HCT116 (cell line): Measurements from ENCODE around the gene LDB2. TPM values are rescaled to one million over a fixed set of nuclear protein-coding genes. Genes with fewer than 3 reads are reported as not detected.

ENCODE experiments used
- ATAC-seq: fragments of 200-7000 bp; cut with Tn5 transposase; 2 replicates; pipeline ENCODE4 v1.9.1; 2020; ENCODE audit warnings: mild to moderate bottlenecking, moderate library complexity
- BruUV-seq: library from RNA; stranded (reverse); fragments of 400-500 nt; replicated peaks from 2 replicates; lab custom pipeline; 2021; lab: Mats Ljungman, UMichigan
- CTCF ChIA-PET: fragments of 300-600 bp; sonication (Branson Sonifier 250); formaldehyde crosslinking; loops from one replicate; lab custom pipeline; 2021; ENCODE audit warnings: antibody characterized with exemption; lab: Charles Lee
- POLR2A ChIA-PET: fragments of 300-600, 350-600 bp; sonication (Branson Sonifier 250); formaldehyde crosslinking; loops from one replicate; lab custom pipeline; 2021; ENCODE audit warnings: antibody characterized with exemption; lab: Charles Lee
- RAD21 ChIA-PET, 2 experiments: fragments of 300-600 bp; sonication (Branson Sonifier 250); formaldehyde crosslinking; loops; one replicate each; lab custom pipeline; 2023; ENCODE audit warnings: low total read pairs in 2 of 2; ENCODE audit not compliant: uncharacterized antibody in 2 of 2, unreplicated experiment in 2 of 2, low non-redundant PET in 1 of 2; lab: Charles Lee
- DNase-seq: peaks from one replicate; pipeline ENCODE4 v3.0.0-alpha.2; 2010; ENCODE audit warnings: low read depth, low spot score
- H2AFZ ChIP-seq: fragments of 200-600 bp; shearing (Covaris generic), sonication (generic); 2 replicates; pipeline ENCODE4 v1.6.1; 2017; ENCODE audit warnings: low read depth, mixed run types, mixed read lengths, antibody characterized with exemption, low read length; ENCODE audit not compliant: poor library complexity, severe bottlenecking
- H3K27ac ChIP-seq: 2 replicates; pipeline ENCODE4 v1.5.1; 2012; ENCODE audit warnings: low read depth, low read length
- H3K27me3 ChIP-seq: fragments of 200-600 bp; sonication (generic); 2 replicates; pipeline ENCODE4 v1.6.1; 2016; ENCODE audit warnings: mixed run types, low read length, mixed read lengths; ENCODE audit not compliant: insufficient read depth
- H3K36me3 ChIP-seq, 2 experiments: fragments of 200-500 bp in 1 of 2; fragments of 200-600 bp in 1 of 2; sonication (Bioruptor generic) in 1 of 2; sonication (generic) in 1 of 2; 2 replicates each; pipeline versions ENCODE4 v1.5.1 to v1.6.1; 2014 to 2016; ENCODE audit warnings: low read length in 2 of 2, inconsistent platforms in 1 of 2, mixed read lengths in 1 of 2, mixed run types in 1 of 2; ENCODE audit not compliant: insufficient read depth in 2 of 2, control insufficient read depth in 1 of 2
- H3K4me1 ChIP-seq, 2 experiments: fragments of 200-600 bp in 1 of 2; sonication (generic) in 1 of 2; 2 replicates each; pipeline versions ENCODE4 v1.5.1 to v1.6.1; 2012 to 2017; ENCODE audit warnings: low read length in 2 of 2, inconsistent platforms in 1 of 2, mild to moderate bottlenecking in 1 of 2, mixed read lengths in 1 of 2, mixed run types in 1 of 2, moderate library complexity in 1 of 2; ENCODE audit not compliant: insufficient read depth in 2 of 2, control insufficient read depth in 1 of 2
- H3K4me2 ChIP-seq: fragments of 200-600 bp; sonication (generic); 2 replicates; pipeline ENCODE4 v1.6.1; 2017; ENCODE audit warnings: mixed run types, low read length, mixed read lengths
- H3K4me3 ChIP-seq, 2 experiments: fragments of 200-600 bp in 1 of 2; sonication (generic) in 1 of 2; replicated peaks in 1 of 2; 2 replicates each; pipeline ENCODE4 v1.5.1; 2011 to 2016; ENCODE audit warnings: low read length in 2 of 2, control low read depth in 1 of 2, low read depth in 1 of 2, mild to moderate bottlenecking in 1 of 2, mixed read lengths in 1 of 2, mixed run types in 1 of 2
- H3K79me2 ChIP-seq: fragments of 200-600 bp; sonication (generic); 2 replicates; pipeline ENCODE4 v1.6.1; 2017; ENCODE audit warnings: mild to moderate bottlenecking, mixed run types, low read length, moderate library complexity, mixed read lengths; ENCODE audit not compliant: insufficient read depth
- H3K9ac ChIP-seq: fragments of 200-600 bp; sonication (generic); 2 replicates; pipeline ENCODE4 v1.6.1; 2016; ENCODE audit warnings: low read length, mixed read lengths
- H3K9me2 ChIP-seq: fragments of 200-600 bp; sonication (generic), shearing (Covaris generic); 2 replicates; pipeline ENCODE4 v1.6.1; 2017; ENCODE audit warnings: mixed run types, mild to moderate bottlenecking, moderate library complexity; ENCODE audit not compliant: insufficient read depth
- H3K9me3 ChIP-seq, 2 experiments: fragments of 200-500 bp in 1 of 2; fragments of 200-600 bp in 1 of 2; sonication (Bioruptor generic) in 1 of 2; sonication (generic) in 1 of 2; 2 replicates each; pipeline ENCODE4 v1.6.1; 2014 to 2017; ENCODE audit warnings: low read length in 2 of 2, mixed read lengths in 2 of 2, inconsistent platforms in 1 of 2, low read depth in 1 of 2, mild to moderate bottlenecking in 1 of 2, mixed run types in 1 of 2, moderate library complexity in 1 of 2; ENCODE audit not compliant: control insufficient read depth in 1 of 2, insufficient read depth in 1 of 2
- H4K20me1 ChIP-seq: fragments of 200-600 bp; sonication (generic), shearing (Covaris generic); 2 replicates; pipeline ENCODE4 v1.6.1; 2017; ENCODE audit warnings: mixed run types, mild to moderate bottlenecking, moderate library complexity; ENCODE audit not compliant: insufficient read depth
- EZH2phosphoT487 ChIP-seq: fragments of 200-600 bp; IDR thresholded peaks from 2 replicates; pipeline ENCODE4 v1.6.1; 2018; ENCODE audit warnings: antibody characterized with exemption, borderline replicate concordance
- FOSL1 ChIP-seq: IDR thresholded peaks from 2 replicates; pipeline ENCODE4 v1.6.1; 2012; ENCODE audit warnings: low read depth
- MAX ChIP-seq: IDR thresholded peaks from 2 replicates; pipeline ENCODE4 v1.6.1; 2012
- POLR2AphosphoS5 ChIP-seq: IDR thresholded peaks from 2 replicates; pipeline ENCODE4 v1.6.1; 2011; ENCODE audit warnings: mild to moderate bottlenecking, low read depth, low read length, moderate library complexity
- RAD21 ChIP-seq: IDR thresholded peaks from 2 replicates; pipeline ENCODE4 v1.6.1; 2012; ENCODE audit warnings: low read depth, mild to moderate bottlenecking
- REST ChIP-seq: IDR thresholded peaks from 2 replicates; pipeline ENCODE4 v1.6.1; 2012; ENCODE audit warnings: low read depth
- SP1 ChIP-seq: IDR thresholded peaks from 2 replicates; pipeline ENCODE4 v1.6.1; 2012; ENCODE audit warnings: low read depth
- TCF7L2 ChIP-seq: IDR thresholded peaks from 2 replicates; pipeline ENCODE4 v1.7.0; 2011; ENCODE audit warnings: borderline replicate concordance, inconsistent platforms; ENCODE audit not compliant: insufficient read depth, insufficient read length; ENCODE audit errors: extremely low read depth
- ZNF274 ChIP-seq: fragments of 200-500 bp; sonication (Bioruptor generic); IDR thresholded peaks from 2 replicates; pipeline ENCODE4 v1.6.1; 2014; ENCODE audit warnings: mild to moderate bottlenecking, low read depth, low read length, inconsistent platforms
- intact Hi-C: fragments of 100-400 bp; cut with micrococcal nuclease; formaldehyde crosslinking; loops from 2 replicates; pipeline ENCODE4 v1.10.0; 2022
- total RNA-seq: library from RNA; stranded (reverse); gene quantifications from one replicate; pipeline ENCODE4 v1.2.1, GENCODE V29; 2021; ENCODE audit not compliant: unreplicated experiment

The LDB2 gene
- total RNA-seq, 1 experiment from 2014 or later, result 0.12 TPM

DNA sequence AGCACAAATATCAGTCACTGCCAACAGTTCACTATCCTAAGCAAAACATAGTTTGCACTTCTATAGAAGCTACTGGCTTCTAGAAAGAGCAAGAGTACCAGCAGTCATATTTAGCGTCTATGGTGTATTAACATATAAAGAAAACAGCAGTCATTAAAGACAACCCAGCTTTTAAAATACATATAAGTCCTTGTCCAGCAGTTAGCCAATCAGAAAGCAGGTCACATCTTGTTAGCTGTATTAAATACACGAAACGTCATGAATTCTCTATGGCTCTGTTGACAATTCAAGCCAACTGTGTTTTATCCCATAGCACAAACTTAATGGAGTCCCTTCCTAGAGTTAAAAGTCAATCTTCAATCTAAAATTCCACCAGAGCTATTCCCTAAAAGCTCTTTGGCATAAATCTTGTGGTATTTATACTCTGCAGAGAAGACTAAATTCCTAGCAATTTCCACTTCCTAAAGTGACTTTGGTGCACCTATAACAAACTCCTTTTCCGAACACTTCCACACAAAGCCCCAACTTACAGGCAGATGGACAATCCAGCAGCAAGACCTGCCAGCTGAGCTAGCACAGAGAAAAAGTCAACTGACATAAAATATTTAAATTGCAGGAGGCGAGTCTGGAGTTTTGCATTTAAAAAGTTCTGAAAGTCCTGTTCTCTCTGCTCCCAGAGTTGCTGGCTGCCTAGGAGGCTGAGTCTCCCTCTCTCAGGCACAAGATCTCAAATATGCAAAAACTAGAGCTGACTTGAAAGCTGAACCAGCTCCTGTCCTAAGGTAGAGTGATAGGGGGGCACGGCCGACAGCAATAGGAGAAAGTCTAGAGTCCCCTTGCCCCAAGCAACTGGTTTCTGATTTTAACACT is 1.3 kb downstream of the LDB2 start:
- Histone ChIP-seq H3K9me3 (no peaks in the 10 kb centered on the region), H3K9ac (no peak overlapping the region), H3K4me1 (no peaks in the 10 kb centered on the region), H3K27ac (no peak overlapping the region), H2AFZ (no peak overlapping the region), H3K4me3 (no peak overlapping the region), H3K36me3 (no peaks in the 10 kb centered on the region), H4K20me1 (no peaks in the 10 kb centered on the region), H3K4me2 (no peak overlapping the region), H3K27me3 (peaks cover 24% of the 10 kb centered on the region), H3K9me2 (no peaks in the 10 kb centered on the region), H3K79me2 (no peaks in the 10 kb centered on the region)
- ChIA-PET RAD21 (no interaction called here), POLR2A (no interaction called here), CTCF (interaction anchor here (1.4 kb wide), 1 partner anchor 20 kb away, joined by 5 read pairs; no protein-coding TSS in a partner anchor)
- intact Hi-C loops, result no loop called here
- BruUV-seq, result no TSS peak
- no peak for TF ChIP-seq POLR2AphosphoS5
- no peak for TF ChIP-seq FOSL1
- TF ChIP-seq RAD21, result no peak
- no peak for TF ChIP-seq SP1
- no peak for TF ChIP-seq MAX
- DNase-seq, result no peak
- ATAC-seq, result no peak

- CTCF ChIA-PET, result no interaction called here
Observed at GRCh38 chr4:16894406-16894805, 4.0 kb downstream of the LDB2 start.

More at GRCh38 chr4:16894406-16894805, 4.0 kb downstream of the LDB2 start:
- Histone ChIP-seq H4K20me1 (no peaks in the 10 kb centered on the region), H3K9me2 (no peaks in the 10 kb centered on the region), H3K27ac (no peak overlapping the region), H3K36me3 (no peaks in the 10 kb centered on the region), H3K79me2 (no peaks in the 10 kb centered on the region), H3K9me3 (no peaks in the 10 kb centered on the region), H3K4me2 (no peak overlapping the region), H2AFZ (no peak overlapping the region), H3K4me1 (no peaks in the 10 kb centered on the region), H3K4me3 (no peak overlapping the region), H3K9ac (no peak overlapping the region), H3K27me3 (peaks cover 26% of the 10 kb centered on the region)
- ChIA-PET RAD21 (no interaction called here), POLR2A (no interaction called here)
- intact Hi-C loops, result no loop called here
- TF ChIP-seq TCF7L2 (no peak), EZH2phosphoT487 (no peak), ZNF274 (no peak), REST (no peak)
- ATAC-seq (no peak), DNase-seq (no peak)
- BruUV-seq, result no TSS peak
